K562 (cell line): ENCODE results near the gene ADRM1. TPM values are rescaled to one million over a fixed set of nuclear protein-coding genes. Genes with fewer than 3 reads are reported as not detected.

ENCODE experiments used
- ATAC-seq: fragments of 200-7000 bp; cut with Tn5 transposase; 3 replicates; pipeline ENCODE4 v1.9.1; 2020; ENCODE audit warnings: moderate library complexity
- BruUV-seq: library from RNA; stranded (reverse); fragments of 400-500 nt; replicated peaks from 2 replicates; lab custom pipeline; 2021; lab: Mats Ljungman, UMichigan
- CTCF ChIA-PET: fragments of 300-600 bp; formaldehyde crosslinking; extraction: SDS; loops from one replicate; lab custom pipeline; 2021; ENCODE audit warnings: low intra/inter-chr PET ratio; lab: Yijun Ruan, JAX
- POLR2A ChIA-PET: fragments of 300-600, 350-650 bp; sonication (Branson Sonifier 250); formaldehyde crosslinking; extraction: SDS; loops from one replicate; lab custom pipeline; 2021; ENCODE audit warnings: antibody characterized with exemption, inconsistent platforms; lab: Yijun Ruan, JAX
- DNase-seq, 4 experiments: peaks; one replicate each; pipeline versions ENCODE4 v3.0.0 to v3.0.0-alpha.2; 2011 to 2018; ENCODE audit warnings: low spot score in 3 of 4, mixed read lengths in 3 of 4; ENCODE audit errors: extremely low read depth in 1 of 4
- FAIRE-seq: peaks from 2 replicates; lab custom pipeline; 2011; peaks lifted over from hg19 to GRCh38; lab: Jason Lieb, UNC
- H2AFZ ChIP-seq: 2 replicates; pipeline ENCODE4 v1.6.0; 2011; ENCODE audit warnings: low read depth, low read length, control low read depth, inconsistent platforms
- H3K27ac ChIP-seq: fragments of 200-600 bp; 3 replicates; pipeline ENCODE4 v1.8.0; 2011; ENCODE audit warnings: low read depth, mild to moderate bottlenecking, control low read depth, inconsistent platforms, low read length, moderate library complexity, mixed read lengths; ENCODE audit errors: extremely low read depth
- H3K27me3 ChIP-seq, 2 experiments: fragments of 300-600 bp in 1 of 2; 2 replicates in 1 of 2; 3 replicates in 1 of 2; pipeline versions ENCODE4 v1.6.0 to v1.8.0; 2011; ENCODE audit warnings: inconsistent platforms in 2 of 2, low read length in 2 of 2, mild to moderate bottlenecking in 1 of 2, mixed read lengths in 1 of 2, moderate library complexity in 1 of 2; ENCODE audit not compliant: control insufficient read depth in 2 of 2, insufficient read depth in 2 of 2
- H3K36me3 ChIP-seq: fragments of 300-600 bp; 3 replicates; pipeline ENCODE4 v1.8.0; 2011; ENCODE audit warnings: mild to moderate bottlenecking, low read length, inconsistent platforms; ENCODE audit not compliant: control insufficient read depth, insufficient read depth
- H3K4me1 ChIP-seq, 2 experiments: fragments of 200-600 bp in 1 of 2; replicated peaks in 1 of 2; 2 replicates in 1 of 2; 3 replicates in 1 of 2; pipeline versions ENCODE4 v1.5.1 to v1.8.0; 2011; ENCODE audit warnings: inconsistent platforms in 2 of 2, low read length in 2 of 2, mild to moderate bottlenecking in 1 of 2, mixed read lengths in 1 of 2, moderate library complexity in 1 of 2; ENCODE audit not compliant: control insufficient read depth in 2 of 2, insufficient read depth in 2 of 2
- H3K4me2 ChIP-seq: 2 replicates; pipeline ENCODE4 v1.6.1; 2011; ENCODE audit warnings: low read length, control low read depth, inconsistent platforms, mixed read lengths; ENCODE audit not compliant: insufficient read depth
- H3K4me3 ChIP-seq: fragments of 200-600 bp; sonication (generic), shearing (Covaris generic); 2 replicates; pipeline ENCODE4 v1.5.1; 2016; ENCODE audit warnings: control low read depth, inconsistent platforms
- H3K79me2 ChIP-seq: fragments of 200-600 bp; 3 replicates; pipeline ENCODE4 v1.8.0; 2011; ENCODE audit warnings: low read length, inconsistent platforms; ENCODE audit not compliant: control insufficient read depth, insufficient read depth
- H3K9ac ChIP-seq, 2 experiments: 2 replicates each; pipeline versions ENCODE4 v1.6.0 to v1.6.1; 2011; ENCODE audit warnings: low read depth in 2 of 2, low read length in 2 of 2, control low read depth in 1 of 2, inconsistent platforms in 1 of 2, mild to moderate bottlenecking in 1 of 2, mixed read lengths in 1 of 2; ENCODE audit not compliant: insufficient read depth in 1 of 2
- H3K9me1 ChIP-seq: one replicate; pipeline ENCODE4 v1.6.0; 2011; ENCODE audit warnings: inconsistent platforms, mild to moderate bottlenecking, low read length, moderate library complexity; ENCODE audit not compliant: control insufficient read depth, insufficient read depth
- H3K9me3 ChIP-seq: replicated peaks from 2 replicates; pipeline ENCODE4 v1.5.1; 2011; ENCODE audit warnings: low read depth, low read length, inconsistent platforms; ENCODE audit not compliant: control insufficient read depth, insufficient read depth
- H4K20me1 ChIP-seq: replicated peaks from 2 replicates; pipeline ENCODE4 v1.6.1; 2011; ENCODE audit warnings: low read length, inconsistent platforms, mixed read lengths; ENCODE audit not compliant: control insufficient read depth, insufficient read depth
- CREB3L1 ChIP-seq: fragments of 450-650 bp; IDR thresholded peaks from 2 replicates; pipeline ENCODE4 v1.6.1; 2014; ENCODE audit warnings: low read depth, mild to moderate bottlenecking, moderate library complexity, borderline replicate concordance
- CREM ChIP-seq: IDR thresholded peaks from 2 replicates; pipeline ENCODE4 v1.6.1; 2014; ENCODE audit warnings: antibody characterized with exemption, low read depth
- DMBX1 ChIP-seq: fragments of 250-450 bp; sonication (Bioruptor Pico); IDR thresholded peaks from 2 replicates; pipeline ENCODE4 v1.8.0; 2022; ENCODE audit warnings: inconsistent platforms, mild to moderate bottlenecking, moderate library complexity, borderline replicate concordance
- ELK3 ChIP-seq: fragments of 450-650 bp; formaldehyde crosslinking; IDR thresholded peaks from 2 replicates; pipeline ENCODE4 v1.4.0; 2020; ENCODE audit warnings: mild to moderate bottlenecking
- HEY1 ChIP-seq: fragments of 250-450 bp; sonication (Bioruptor Pico); IDR thresholded peaks from 2 replicates; pipeline ENCODE4 v1.5.0; 2020; ENCODE audit warnings: mild to moderate bottlenecking, moderate library complexity, borderline replicate concordance
- IRF9 ChIP-seq: fragments of 450-650 bp; IDR thresholded peaks from 2 replicates; pipeline ENCODE4 v1.6.1; 2016; ENCODE audit warnings: missing biosample characterization, missing genetic modification characterization
- POLR2G ChIP-seq: fragments of 200-400 bp; formaldehyde crosslinking; IDR thresholded peaks from 2 replicates; pipeline ENCODE4 v1.6.1; 2017; ENCODE audit warnings: low read depth, mild to moderate bottlenecking, antibody characterized with exemption, low read length, moderate library complexity
- PRPF4 ChIP-seq: fragments of 200-400 bp; formaldehyde crosslinking; IDR thresholded peaks from one replicate; pipeline ENCODE4 v1.6.1; 2017; ENCODE audit warnings: low read length, low read depth, mild to moderate bottlenecking; ENCODE audit not compliant: insufficient read depth, poor library complexity, severe bottlenecking
- PYGO2 ChIP-seq: fragments of 450-650 bp; IDR thresholded peaks from 2 replicates; pipeline ENCODE4 v1.6.1; 2016; ENCODE audit warnings: mild to moderate bottlenecking, missing genetic modification characterization, moderate library complexity, missing compliant biosample characterization
- RBFOX2 ChIP-seq: fragments of 200-400 bp; formaldehyde crosslinking; IDR thresholded peaks from 2 replicates; pipeline ENCODE4 v1.6.1; 2017; ENCODE audit warnings: low read depth, mild to moderate bottlenecking, low read length, moderate library complexity
- RUNX1 ChIP-seq: sonication (generic); IDR thresholded peaks from 2 replicates; pipeline ENCODE4 v1.6.1; 2016; ENCODE audit warnings: antibody characterized with exemption, low read depth
- SAFB2 ChIP-seq: fragments of 200-400 bp; formaldehyde crosslinking; IDR thresholded peaks from 2 replicates; pipeline ENCODE4 v1.6.1; 2018; ENCODE audit warnings: borderline replicate concordance, low read length, low read depth, moderate library complexity; ENCODE audit not compliant: severe bottlenecking
- SMARCA4 ChIP-seq: fragments of 450-650 bp; IDR thresholded peaks from 2 replicates; pipeline ENCODE4 v1.6.1; 2016
- SMARCB1 ChIP-seq: IDR thresholded peaks from 2 replicates; pipeline ENCODE4 v1.6.1; 2011; ENCODE audit warnings: improper control_type of control experiment, low read depth; ENCODE audit not compliant: insufficient read length
- SREBF1 ChIP-seq: fragments of 150-350 bp; IDR thresholded peaks from 2 replicates; pipeline ENCODE4 v1.6.1; 2014; ENCODE audit warnings: antibody characterized with exemption, low read depth, low read length, borderline replicate concordance
- TFAM ChIP-seq: fragments of 250-450 bp; sonication (Bioruptor Pico); conservative IDR thresholded peaks from 2 replicates; pipeline ENCODE4 v1.5.0; 2021; ENCODE audit warnings: mild to moderate bottlenecking, moderate library complexity
- ZKSCAN8 ChIP-seq: fragments of 200-800 bp; sonication (Bioruptor generic); IDR thresholded peaks from 2 replicates; pipeline ENCODE4 v1.6.1; 2016; ENCODE audit warnings: missing genetic modification characterization, missing compliant biosample characterization
- ZNF75A ChIP-seq: fragments of 450-650 bp; formaldehyde crosslinking; IDR thresholded peaks from 2 replicates; pipeline ENCODE4 v1.4.0; 2020; ENCODE audit warnings: mild to moderate bottlenecking
- WGBS: fragments of 100-300 bp; shearing (Covaris generic); methylation state at CpG from one replicate; pipeline ENCODE4 v1.1.6; 2016; ENCODE audit warnings: low coverage, mixed read lengths; ENCODE audit not compliant: insufficient coverage; ENCODE audit errors: missing lambda C conversion rate; 5-methylcytosine and 5-hydroxymethylcytosine counted together
- in situ Hi-C: fragments of 300-500 bp; cut with MboI; formaldehyde crosslinking; loops from 4 replicates; pipeline ENCODE4 v1.15.0; 2018; ENCODE audit warnings: inconsistent platforms, mixed read lengths
- intact Hi-C: fragments of 100-400 bp; cut with micrococcal nuclease; formaldehyde crosslinking; loops from 2 replicates; pipeline ENCODE4 v1.14.2; 2022
- polyA plus RNA-seq, 8 experiments: library from polyadenylated mRNA; depleted of rRNA in 4 of 8; stranded (reverse) in 5 of 8; unstranded in 3 of 8; fragments of >200 nt; fragmentation: Nextera tagmentation in 2 of 8; fragmentation: Illumina TruSeq in 1 of 8; extraction: Ambion mirVana in 2 of 8; extraction: Trizol in 1 of 8; gene quantifications; 2 replicates each; pipeline versions ENCODE4 v1.2.1 to v1.2.3, GENCODE V29; 2011 to 2014; ENCODE audit warnings: inconsistent platforms in 1 of 8, missing spikeins in 1 of 8
- total RNA-seq, 7 experiments: library from RNA; depleted of rRNA in 6 of 7; stranded (reverse); fragments of >200 nt in 6 of 7; fragmentation: Illumina TruSeq in 2 of 7; extraction: Trizol in 2 of 7; gene quantifications; 2 replicates each; pipeline versions ENCODE4 v1.2.1 to v1.2.3, GENCODE V29; 2011 to 2021; ENCODE audit warnings: low replicate concordance in 1 of 7

Gene ADRM1
- total and polyA plus RNA-seq, 9 of the 15 experiments (the other 6 are each of a cell fraction or from before 2014, with no cell fraction given): 5.0 to 223 (median 67.4) TPM

- in situ Hi-C loops (loop anchor here (5.0 to 10.0 kb wide), 3 partner anchors 60 to 307 kb away; partner anchors contain the start of gene LAMA5), intact Hi-C loops (loop anchor here (10.0 kb wide), 2 partner anchors 187 to 323 kb away; no protein-coding TSS in a partner anchor)
- peaks cover 87% of the 10 kb centered on the region for H3K36me3 ChIP-seq
- H2AFZ ChIP-seq: no peak overlapping the region
- H3K4me1 ChIP-seq: peaks cover 14 to 68% of the 10 kb centered on the region in 2 experiments
- peak overlapping the region in 1 of 2 experiments; percentile 35; a peak in 1 of 4 replicates for H3K9ac ChIP-seq
- FAIRE-seq (no peak), ATAC-seq (no peak), DNase-seq (no peak)
- no TSS peak for BruUV-seq
- H3K79me2 ChIP-seq: peaks cover 37% of the 10 kb centered on the region
- no peak overlapping the region for H3K4me3 ChIP-seq
- ChIA-PET POLR2A (interaction anchor here (1.7 to 2.9 kb wide), 2 partner anchors 8 to 80 kb away, joined by 5 to 19 read pairs; partner anchors contain the start of gene RPS21), CTCF (no interaction called here)
- H3K9me1 ChIP-seq: peaks cover 5% of the 10 kb centered on the region
- no peak overlapping the region for H3K4me2 ChIP-seq
- peaks cover 20% of the 10 kb centered on the region for H4K20me1 ChIP-seq
- WGBS: 94% methylated on average over 24 of the region's 42 CpGs
- no peaks in the 10 kb centered on the region for H3K9me3 ChIP-seq
- H3K27me3 ChIP-seq: no peaks in the 10 kb centered on the region
- H3K27ac ChIP-seq: no peak overlapping the region
- peak; percentile 68 for TF ChIP-seq POLR2G
- TF ChIP-seq SMARCA4: no peak
- TF ChIP-seq CREB3L1: no peak
- no peak for TF ChIP-seq SMARCB1
- TF ChIP-seq RBFOX2: peak; percentile 52
- no peak for TF ChIP-seq TFAM (CRISPR knock-in tag)
- no peak for TF ChIP-seq PRPF4
- no peak for TF ChIP-seq SREBF1
- no peak for TF ChIP-seq ZKSCAN8 (CRISPR knock-in tag)
- TF ChIP-seq IRF9: no peak
- TF ChIP-seq RUNX1: no peak
- no peak for TF ChIP-seq ELK3
- no peak for TF ChIP-seq CREM
- TF ChIP-seq SAFB2: no peak
- TF ChIP-seq PYGO2 (tag): no peak
- TF ChIP-seq HEY1 (CRISPR knock-in tag): no peak
- TF ChIP-seq DMBX1: no peak
- no peak for TF ChIP-seq ZNF75A
These were observed 4.7 kb downstream of the ADRM1 start for GRCh38 chr20:62307226-62308101.
